Measurements from ENCODE around the gene TMEM60. TPM values are rescaled to one million over a fixed set of nuclear protein-coding genes. Genes with fewer than 3 reads are reported as not detected.

TMEM60 gene
- total and polyA plus RNA-seq, 10 of the 15 experiments (the other 5 are each of a cell fraction or from before 2014, with no cell fraction given), result 13.2 to 94.2 (median 30.2) TPM

DNA sequence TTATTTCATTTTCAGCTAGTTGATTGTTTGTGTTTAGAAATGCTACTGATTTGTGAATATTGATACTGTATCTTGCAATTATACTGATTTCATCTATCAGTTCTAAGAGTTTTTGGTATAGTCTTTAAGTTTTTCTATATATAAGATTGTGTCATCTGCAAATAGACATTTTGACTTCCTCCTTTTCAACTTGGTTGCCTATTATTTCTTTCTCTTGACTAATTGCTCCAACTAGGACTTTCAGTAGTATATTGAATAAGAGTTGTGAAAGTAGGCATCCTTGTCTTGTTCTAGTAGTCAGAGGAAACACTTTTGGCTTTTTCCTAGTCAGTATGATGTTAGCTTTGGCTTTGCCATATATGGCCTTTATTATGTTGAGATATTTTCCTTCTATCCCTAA is 20.8 kb upstream of the TMEM60 start:
- Histone ChIP-seq H3K9me3 (replicated peaks; ENCODE audit: control insufficient read depth, insufficient read depth, low read length) (peaks cover 57% of the 10 kb centered on the region), H3K79me2 (ENCODE audit: control insufficient read depth, insufficient read depth, low read length) (peaks cover 38% of the 10 kb centered on the region), H3K27ac (ENCODE audit: control insufficient read depth, insufficient read depth) (no peak overlapping the region), H3K4me2 (ENCODE audit: control insufficient read depth, insufficient read depth) (no peak overlapping the region), H2AFZ (ENCODE audit: control insufficient read depth, low read depth, low read length) (no peak overlapping the region), H3K9ac (ENCODE audit: control insufficient read depth, insufficient read depth, low read length) (no peak overlapping the region), H3K4me3 (no peak overlapping the region), H3K27me3 (replicated peaks in 1 of 2; ENCODE audit: control insufficient read depth in 2 of 2, insufficient read depth in 2 of 2, low read length in 1 of 2) (no peaks in the 10 kb centered on the region), H3K4me1 (ENCODE audit: control insufficient read depth, insufficient read depth, low read length) (peaks cover 4% of the 10 kb centered on the region; the same call in 1 of the 2 replicates), H4K20me1 (ENCODE audit: control insufficient read depth, insufficient read depth) (no peaks in the 10 kb centered on the region), H3K36me3 (ENCODE audit: control insufficient read depth in 2 of 2, insufficient read depth in 2 of 2, low read length in 1 of 2) (peaks cover 6 to 13% of the 10 kb centered on the region in 2 experiments; a peak in 3 of 4 replicates)
- intact Hi-C loops (cut with micrococcal nuclease; ENCODE audit: unreplicated experiment), result no loop called here
- in situ Hi-C loops (cut with MboI), result no loop called here
- ATAC-seq, result no peak
- ChIA-PET CTCF (interaction anchor here (1.6 kb wide), 1 partner anchor 15 kb away, joined by 3 read pairs; no protein-coding TSS in a partner anchor), RAD21 (ENCODE audit: unreplicated experiment) (no interaction called here), POLR2A (no interaction called here), SMC1A (ENCODE audit: uncharacterized antibody, unreplicated experiment) (no interaction called here)
- no peak for FAIRE-seq
- no TSS peak for BruUV-seq (replicated peaks)
- DNase-seq (ENCODE audit: low read depth, low spot score), result no peak
- TF ChIP-seq POLR2AphosphoS5 (IDR thresholded peaks at IDR 0.05; ENCODE audit: low read length), result no peak
- TF ChIP-seq PAX8 (IDR thresholded peaks at IDR 0.05), result no peak
- TF ChIP-seq KAT2A (conservative IDR thresholded peaks at IDR 0.05; ENCODE audit: control insufficient read depth, low read depth, low read length), result no peak
- no peak for TF ChIP-seq RELA (IDR thresholded peaks at IDR 0.05; ENCODE audit: borderline replicate concordance, partially characterized antibody)
- TF ChIP-seq, protein P1, sequence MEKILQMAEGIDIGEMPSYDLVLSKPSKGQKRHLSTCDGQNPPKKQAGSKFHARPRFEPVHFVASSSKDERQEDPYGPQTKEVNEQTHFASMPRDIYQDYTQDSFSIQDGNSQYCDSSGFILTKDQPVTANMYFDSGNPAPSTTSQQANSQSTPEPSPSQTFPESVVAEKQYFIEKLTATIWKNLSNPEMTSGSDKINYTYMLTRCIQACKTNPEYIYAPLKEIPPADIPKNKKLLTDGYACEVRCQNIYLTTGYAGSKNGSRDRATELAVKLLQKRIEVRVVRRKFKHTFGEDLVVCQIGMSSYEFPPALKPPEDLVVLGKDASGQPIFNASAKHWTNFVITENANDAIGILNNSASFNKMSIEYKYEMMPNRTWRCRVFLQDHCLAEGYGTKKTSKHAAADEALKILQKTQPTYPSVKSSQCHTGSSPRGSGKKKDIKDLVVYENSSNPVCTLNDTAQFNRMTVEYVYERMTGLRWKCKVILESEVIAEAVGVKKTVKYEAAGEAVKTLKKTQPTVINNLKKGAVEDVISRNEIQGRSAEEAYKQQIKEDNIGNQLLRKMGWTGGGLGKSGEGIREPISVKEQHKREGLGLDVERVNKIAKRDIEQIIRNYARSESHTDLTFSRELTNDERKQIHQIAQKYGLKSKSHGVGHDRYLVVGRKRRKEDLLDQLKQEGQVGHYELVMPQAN (conservative IDR thresholded peaks at IDR 0.05), result no peak
- TF ChIP-seq NRF1 (conservative IDR thresholded peaks at IDR 0.05; ENCODE audit: low read depth, low read length), result no peak
- no peak for TF ChIP-seq RCOR1 (conservative IDR thresholded peaks at IDR 0.05; ENCODE audit: low read depth, low read length)
- no peak for TF ChIP-seq IKZF1 (conservative IDR thresholded peaks at IDR 0.05)
- TF ChIP-seq, protein P2, sequence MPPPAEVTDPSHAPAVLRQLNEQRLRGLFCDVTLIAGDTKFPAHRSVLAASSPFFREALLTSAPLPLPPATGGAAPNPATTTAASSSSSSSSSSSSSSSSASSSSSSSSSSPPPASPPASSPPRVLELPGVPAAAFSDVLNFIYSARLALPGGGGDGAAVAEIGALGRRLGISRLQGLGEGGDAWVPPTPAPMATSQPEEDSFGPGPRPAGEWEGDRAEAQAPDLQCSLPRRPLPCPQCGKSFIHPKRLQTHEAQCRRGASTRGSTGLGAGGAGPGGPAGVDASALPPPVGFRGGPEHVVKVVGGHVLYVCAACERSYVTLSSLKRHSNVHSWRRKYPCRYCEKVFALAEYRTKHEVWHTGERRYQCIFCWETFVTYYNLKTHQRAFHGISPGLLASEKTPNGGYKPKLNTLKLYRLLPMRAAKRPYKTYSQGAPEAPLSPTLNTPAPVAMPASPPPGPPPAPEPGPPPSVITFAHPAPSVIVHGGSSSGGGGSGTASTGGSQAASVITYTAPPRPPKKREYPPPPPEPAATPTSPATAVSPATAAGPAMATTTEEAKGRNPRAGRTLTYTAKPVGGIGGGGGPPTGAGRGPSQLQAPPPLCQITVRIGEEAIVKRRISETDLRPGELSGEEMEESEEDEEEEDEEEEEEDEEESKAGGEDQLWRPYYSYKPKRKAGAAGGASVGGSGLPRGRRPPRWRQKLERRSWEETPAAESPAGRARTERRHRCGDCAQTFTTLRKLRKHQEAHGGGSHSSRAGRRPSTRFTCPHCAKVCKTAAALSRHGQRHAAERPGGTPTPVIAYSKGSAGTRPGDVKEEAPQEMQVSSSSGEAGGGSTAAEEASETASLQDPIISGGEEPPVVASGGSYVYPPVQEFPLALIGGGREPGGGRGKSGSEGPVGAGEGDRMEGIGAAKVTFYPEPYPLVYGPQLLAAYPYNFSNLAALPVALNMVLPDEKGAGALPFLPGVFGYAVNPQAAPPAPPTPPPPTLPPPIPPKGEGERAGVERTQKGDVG (CRISPR knock-in tag; IDR thresholded peaks at IDR 0.05), result no peak
- TF ChIP-seq RAD51 (IDR thresholded peaks at IDR 0.05), result no peak
- TF ChIP-seq MXI1 (IDR thresholded peaks at IDR 0.05; ENCODE audit: low read depth, low read length), result no peak
- TF ChIP-seq SMAD5 (IDR thresholded peaks at IDR 0.05; ENCODE audit: low read depth), result no peak
- TF ChIP-seq RFX5 (IDR thresholded peaks at IDR 0.05; ENCODE audit: low read depth, low read length), result no peak
- TF ChIP-seq, protein P3, sequence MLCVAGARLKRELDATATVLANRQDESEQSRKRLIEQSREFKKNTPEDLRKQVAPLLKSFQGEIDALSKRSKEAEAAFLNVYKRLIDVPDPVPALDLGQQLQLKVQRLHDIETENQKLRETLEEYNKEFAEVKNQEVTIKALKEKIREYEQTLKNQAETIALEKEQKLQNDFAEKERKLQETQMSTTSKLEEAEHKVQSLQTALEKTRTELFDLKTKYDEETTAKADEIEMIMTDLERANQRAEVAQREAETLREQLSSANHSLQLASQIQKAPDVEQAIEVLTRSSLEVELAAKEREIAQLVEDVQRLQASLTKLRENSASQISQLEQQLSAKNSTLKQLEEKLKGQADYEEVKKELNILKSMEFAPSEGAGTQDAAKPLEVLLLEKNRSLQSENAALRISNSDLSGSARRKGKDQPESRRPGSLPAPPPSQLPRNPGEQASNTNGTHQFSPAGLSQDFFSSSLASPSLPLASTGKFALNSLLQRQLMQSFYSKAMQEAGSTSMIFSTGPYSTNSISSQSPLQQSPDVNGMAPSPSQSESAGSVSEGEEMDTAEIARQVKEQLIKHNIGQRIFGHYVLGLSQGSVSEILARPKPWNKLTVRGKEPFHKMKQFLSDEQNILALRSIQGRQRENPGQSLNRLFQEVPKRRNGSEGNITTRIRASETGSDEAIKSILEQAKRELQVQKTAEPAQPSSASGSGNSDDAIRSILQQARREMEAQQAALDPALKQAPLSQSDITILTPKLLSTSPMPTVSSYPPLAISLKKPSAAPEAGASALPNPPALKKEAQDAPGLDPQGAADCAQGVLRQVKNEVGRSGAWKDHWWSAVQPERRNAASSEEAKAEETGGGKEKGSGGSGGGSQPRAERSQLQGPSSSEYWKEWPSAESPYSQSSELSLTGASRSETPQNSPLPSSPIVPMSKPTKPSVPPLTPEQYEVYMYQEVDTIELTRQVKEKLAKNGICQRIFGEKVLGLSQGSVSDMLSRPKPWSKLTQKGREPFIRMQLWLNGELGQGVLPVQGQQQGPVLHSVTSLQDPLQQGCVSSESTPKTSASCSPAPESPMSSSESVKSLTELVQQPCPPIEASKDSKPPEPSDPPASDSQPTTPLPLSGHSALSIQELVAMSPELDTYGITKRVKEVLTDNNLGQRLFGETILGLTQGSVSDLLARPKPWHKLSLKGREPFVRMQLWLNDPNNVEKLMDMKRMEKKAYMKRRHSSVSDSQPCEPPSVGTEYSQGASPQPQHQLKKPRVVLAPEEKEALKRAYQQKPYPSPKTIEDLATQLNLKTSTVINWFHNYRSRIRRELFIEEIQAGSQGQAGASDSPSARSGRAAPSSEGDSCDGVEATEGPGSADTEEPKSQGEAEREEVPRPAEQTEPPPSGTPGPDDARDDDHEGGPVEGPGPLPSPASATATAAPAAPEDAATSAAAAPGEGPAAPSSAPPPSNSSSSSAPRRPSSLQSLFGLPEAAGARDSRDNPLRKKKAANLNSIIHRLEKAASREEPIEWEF (IDR thresholded peaks at IDR 0.05; ENCODE audit: insufficient replicate concordance, low read depth, low read length), result no peak
- no peak for TF ChIP-seq ZNF217 (IDR thresholded peaks at IDR 0.05)
- TF ChIP-seq SP1 (IDR thresholded peaks at IDR 0.05; ENCODE audit: low read depth, low read length), result no peak
- no peak for TF ChIP-seq NFYA (IDR thresholded peaks at IDR 0.05; ENCODE audit: borderline replicate concordance, low read depth, low read length)
